Umbilical cord (tissue), 2 donors: Measurements from ENCODE around the gene ARID4B. TPM values are rescaled to one million over a fixed set of nuclear protein-coding genes. Genes with fewer than 3 reads are reported as not detected.
"Not testable (repeated sequence)": the region's sequence is repeated elsewhere in the genome, so short reads cannot be mapped to it uniquely, and the experiment has no call there.

Experiments used
- DNase-seq: peaks from one replicate; pipeline ENCODE4 v3.0.0-alpha.2; 2015; ENCODE audit warnings: low spot score
- total RNA-seq: library from RNA; depleted of rRNA; stranded (reverse); fragments of >200 nt; gene quantifications from one replicate; pipeline ENCODE4 v1.2.3, GENCODE V29; 2014; ENCODE audit warnings: low replicate concordance; ENCODE audit not compliant: insufficient read depth

ARID4B gene
- 49.8 TPM for total RNA-seq

- no peak for DNase-seq
These were observed at the start of gene ARID4B for GRCh38 chr1:235327559-235328270. ARID4B (minus strand) TSS chr1:235328179; CDS start chr1:235326919, 1,260 bp downstream.

GRCh38 chr1:235375919-235376605 is 48.1 kb upstream of the ARID4B start:
- DNase-seq: peak; percentile 58

- no peak for DNase-seq
These were observed 41.8 kb upstream of the ARID4B start for GRCh38 chr1:235369802-235370201.

- DNase-seq: no peak
These were observed 40.4 kb upstream of the ARID4B start for GRCh38 chr1:235368428-235368827.

GRCh38 chr1:235367000-235367908 is 39.3 kb upstream of the ARID4B start, which contains the start of gene TBCE:
TBCE (plus strand) TSS chr1:235367427; CDS start chr1:235380050, 12,623 bp downstream.
- DNase-seq: peak; percentile 99

- DNase-seq: no peak
These were observed 38.3 kb upstream of the ARID4B start for GRCh38 chr1:235366286-235366685.

- not testable (repeated sequence) for DNase-seq
These were observed 36.2 kb upstream of the ARID4B start for GRCh38 chr1:235364189-235364588.

GRCh38 chr1:235358899-235359298 is 30.9 kb upstream of the ARID4B start:
- no peak for DNase-seq

GRCh38 chr1:235357485-235358373 is 29.8 kb upstream of the ARID4B start:
- no peak for DNase-seq

GRCh38 chr1:235351898-235352297 is 23.9 kb upstream of the ARID4B start:
- DNase-seq: no peak

- DNase-seq: no peak
These were observed 23.5 kb upstream of the ARID4B start for GRCh38 chr1:235351441-235351840.

GRCh38 chr1:235343726-235344125 is 15.7 kb upstream of the ARID4B start:
- no peak for DNase-seq

GRCh38 chr1:235342471-235342870 is 14.5 kb upstream of the ARID4B start:
- DNase-seq: no peak

GRCh38 chr1:235342039-235342438 is 14.1 kb upstream of the ARID4B start:
- no peak for DNase-seq

- DNase-seq: no peak
These were observed 13.4 kb upstream of the ARID4B start for GRCh38 chr1:235341334-235341733.

GRCh38 chr1:235339746-235340145 is 11.8 kb upstream of the ARID4B start:
- DNase-seq: no peak

GRCh38 chr1:235336903-235337302 is 8.9 kb upstream of the ARID4B start:
- no peak for DNase-seq

- no peak for DNase-seq
These were observed 3.4 kb upstream of the ARID4B start for GRCh38 chr1:235331401-235331800.

GRCh38 chr1:235330918-235331285 is 2.9 kb upstream of the ARID4B start:
- no peak for DNase-seq

- DNase-seq: no peak
These were observed 1.3 kb upstream of the ARID4B start for GRCh38 chr1:235329139-235329902.
